PC-3 (cell line): ENCODE data around the gene ANO4. TPM values are rescaled to one million over a fixed set of nuclear protein-coding genes. Genes with fewer than 3 reads are reported as not detected.

Source experiments
- ATAC-seq: fragments of 200-7000 bp; cut with Tn5 transposase; 2 replicates; pipeline ENCODE4 v1.9.1; 2020; ENCODE audit warnings: mild to moderate bottlenecking, moderate library complexity
- BruUV-seq: library from RNA; stranded (reverse); fragments of 400-500 nt; replicated peaks from 2 replicates; lab custom pipeline; 2021; lab: Mats Ljungman, UMichigan
- CTCF ChIA-PET: fragments of 300-600 bp; sonication (Branson Sonifier 250); formaldehyde crosslinking; loops from one replicate; lab custom pipeline; 2022; ENCODE audit warnings: antibody characterized with exemption; lab: Charles Lee
- POLR2A ChIA-PET: fragments of 300-600 bp; sonication (Branson Sonifier 250); formaldehyde crosslinking; loops from one replicate; lab custom pipeline; 2022; ENCODE audit warnings: antibody characterized with exemption; ENCODE audit not compliant: unreplicated experiment; lab: Charles Lee
- DNase-seq: peaks from one replicate; pipeline ENCODE4 v3.0.0-alpha.2; 2015
- H2AFZ ChIP-seq: fragments of 300-600 bp; sonication (generic); 2 replicates; pipeline ENCODE4 v1.6.0; 2016; ENCODE audit warnings: antibody characterized with exemption, low read length
- H3F3A ChIP-seq: fragments of 300-600 bp; sonication (generic); one replicate; pipeline ENCODE4 v1.6.0; 2017; ENCODE audit warnings: antibody characterized with exemption, low read length, control low read depth, mild to moderate bottlenecking; ENCODE audit not compliant: unreplicated experiment
- H3K27ac ChIP-seq: fragments of 300-600 bp; sonication (generic); 2 replicates; pipeline ENCODE4 v1.5.1; 2016; ENCODE audit warnings: mild to moderate bottlenecking, low read length
- H3K27me3 ChIP-seq: fragments of 300-600 bp; sonication (generic); 2 replicates; pipeline ENCODE4 v1.6.1; 2016; ENCODE audit warnings: low read length, mixed read lengths
- H3K36me3 ChIP-seq: fragments of 300-600 bp; sonication (generic); 2 replicates; pipeline ENCODE4 v1.6.1; 2016; ENCODE audit warnings: low read depth, mixed run types, low read length, mixed read lengths
- H3K4me1 ChIP-seq: fragments of 300-600 bp; sonication (generic); 2 replicates; pipeline ENCODE4 v1.5.1; 2016; ENCODE audit warnings: low read length; ENCODE audit not compliant: insufficient read depth
- H3K4me2 ChIP-seq: fragments of 300-600 bp; sonication (generic); 2 replicates; pipeline ENCODE4 v1.6.0; 2016; ENCODE audit warnings: low read length
- H3K4me3 ChIP-seq: fragments of 300-600 bp; sonication (generic); 2 replicates; pipeline ENCODE4 v1.5.1; 2016; ENCODE audit warnings: mild to moderate bottlenecking, low read length, mixed read lengths
- H3K79me2 ChIP-seq: fragments of 300-600 bp; sonication (generic); 2 replicates; pipeline ENCODE4 v1.6.1; 2017; ENCODE audit warnings: low read length, mixed read lengths
- H3K9ac ChIP-seq: fragments of 300-600 bp; sonication (generic); 2 replicates; pipeline ENCODE4 v1.6.0; 2016; ENCODE audit warnings: mild to moderate bottlenecking, low read length
- H3K9me2 ChIP-seq: fragments of 300-600 bp; sonication (generic); replicated peaks from 2 replicates; pipeline ENCODE4 v1.6.1; 2016; ENCODE audit warnings: mixed run types, low read length, mixed read lengths
- H3K9me3 ChIP-seq: fragments of 300-600 bp; sonication (generic); 2 replicates; pipeline ENCODE4 v1.6.1; 2016; ENCODE audit warnings: low read length, mixed read lengths
- H4K20me1 ChIP-seq: fragments of 300-600 bp; sonication (generic); 2 replicates; pipeline ENCODE4 v1.6.1; 2016; ENCODE audit warnings: low read length, mixed read lengths
- EZH2 ChIP-seq: fragments of 300-600 bp; sonication (generic); IDR thresholded peaks from one replicate; pipeline ENCODE4 v1.6.1; 2017; ENCODE audit warnings: antibody characterized with exemption, mild to moderate bottlenecking, low read length; ENCODE audit not compliant: unreplicated experiment
- EZH2phosphoT487 ChIP-seq: fragments of 300-600 bp; sonication (generic); IDR thresholded peaks from 2 replicates; pipeline ENCODE4 v1.6.1; 2018; ENCODE audit warnings: mild to moderate bottlenecking, antibody characterized with exemption, low read length, borderline replicate concordance
- intact Hi-C: fragments of 100-400 bp; cut with micrococcal nuclease; formaldehyde crosslinking; loops from 2 replicates; pipeline ENCODE4 v1.9.0; 2023
- total RNA-seq: library from RNA; depleted of rRNA; stranded (reverse); fragments of >200 nt; gene quantifications from 2 replicates; pipeline ENCODE4 v1.2.3, GENCODE V29; 2014
- TF ChIP-seq, protein P1 (sequence below): fragments of 300-600 bp; sonication (generic); conservative IDR thresholded peaks from 2 replicates; pipeline ENCODE4 v1.5.1; 2017; ENCODE audit warnings: antibody characterized with exemption, low read depth, mild to moderate bottlenecking, low read length

The ANO4 gene
- total RNA-seq, 1 experiment from 2014 or later: not detected

DNA sequence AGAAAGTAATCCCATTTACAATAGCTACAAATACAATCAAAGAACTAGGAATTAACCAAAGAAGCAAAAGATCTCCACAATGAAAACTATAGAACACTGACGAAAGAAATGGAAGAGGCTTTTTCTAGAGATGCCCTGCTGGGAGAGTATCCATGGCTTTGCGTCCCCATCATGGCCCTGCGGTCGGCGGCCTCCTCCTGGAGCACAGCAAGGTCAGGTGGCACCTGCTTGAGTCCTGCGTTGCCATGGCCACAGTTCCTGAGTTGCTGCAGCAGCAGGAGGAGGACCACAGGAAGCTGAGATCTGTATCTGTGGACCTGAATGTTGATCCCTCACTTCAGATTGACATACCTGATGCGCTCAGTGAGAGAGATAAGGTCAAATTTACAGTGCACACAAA, 271.9 kb downstream of the ANO4 start:
- Histone ChIP-seq H3K9ac (no peak overlapping the region), H3F3A (no peaks in the 10 kb centered on the region), H3K4me1 (no peaks in the 10 kb centered on the region), H3K79me2 (no peaks in the 10 kb centered on the region), H3K9me3 (peaks cover 3% of the 10 kb centered on the region; the same call in 1 of the 2 replicates), H3K9me2 (no peaks in the 10 kb centered on the region), H3K27ac (no peak overlapping the region), H3K36me3 (no peaks in the 10 kb centered on the region), H3K4me3 (no peak overlapping the region), H3K4me2 (no peak overlapping the region), H2AFZ (no peak overlapping the region), H3K27me3 (peaks cover 2% of the 10 kb centered on the region; the same call in 1 of the 2 replicates), H4K20me1 (no peaks in the 10 kb centered on the region)
- no peak for TF ChIP-seq EZH2
- no peak for TF ChIP-seq EZH2phosphoT487
- TF ChIP-seq, protein P1, sequence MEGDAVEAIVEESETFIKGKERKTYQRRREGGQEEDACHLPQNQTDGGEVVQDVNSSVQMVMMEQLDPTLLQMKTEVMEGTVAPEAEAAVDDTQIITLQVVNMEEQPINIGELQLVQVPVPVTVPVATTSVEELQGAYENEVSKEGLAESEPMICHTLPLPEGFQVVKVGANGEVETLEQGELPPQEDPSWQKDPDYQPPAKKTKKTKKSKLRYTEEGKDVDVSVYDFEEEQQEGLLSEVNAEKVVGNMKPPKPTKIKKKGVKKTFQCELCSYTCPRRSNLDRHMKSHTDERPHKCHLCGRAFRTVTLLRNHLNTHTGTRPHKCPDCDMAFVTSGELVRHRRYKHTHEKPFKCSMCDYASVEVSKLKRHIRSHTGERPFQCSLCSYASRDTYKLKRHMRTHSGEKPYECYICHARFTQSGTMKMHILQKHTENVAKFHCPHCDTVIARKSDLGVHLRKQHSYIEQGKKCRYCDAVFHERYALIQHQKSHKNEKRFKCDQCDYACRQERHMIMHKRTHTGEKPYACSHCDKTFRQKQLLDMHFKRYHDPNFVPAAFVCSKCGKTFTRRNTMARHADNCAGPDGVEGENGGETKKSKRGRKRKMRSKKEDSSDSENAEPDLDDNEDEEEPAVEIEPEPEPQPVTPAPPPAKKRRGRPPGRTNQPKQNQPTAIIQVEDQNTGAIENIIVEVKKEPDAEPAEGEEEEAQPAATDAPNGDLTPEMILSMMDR: no peak
- ATAC-seq: no peak
- ChIA-PET CTCF (no interaction called here), POLR2A (no interaction called here)
- no TSS peak for BruUV-seq
- no peak for DNase-seq
- intact Hi-C loops: no loop called here

DNA sequence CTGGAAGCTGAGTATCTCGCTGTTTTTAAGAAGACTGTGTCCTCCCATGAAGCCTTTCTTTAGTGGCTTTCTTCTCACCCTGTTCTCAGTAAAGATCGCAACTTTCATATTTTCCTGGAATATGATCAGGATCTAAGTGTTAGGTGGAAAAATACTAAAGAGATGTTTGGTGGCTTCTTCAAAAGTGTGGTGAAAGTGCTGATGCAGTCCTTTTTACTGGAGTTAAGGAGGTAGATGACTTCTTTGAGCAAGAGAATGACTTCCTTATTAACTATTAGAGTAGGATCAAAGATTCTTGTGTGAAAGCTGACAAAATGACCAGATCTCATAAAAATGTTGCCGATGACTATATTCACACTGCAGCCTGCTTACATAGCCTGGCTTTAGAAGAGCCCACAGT, 273.8 kb downstream of the ANO4 start:
- H3K27me3 ChIP-seq: peaks cover 2% of the 10 kb centered on the region; the same call in 1 of the 2 replicates
- H3F3A ChIP-seq: no peaks in the 10 kb centered on the region
- peaks cover 3% of the 10 kb centered on the region; the same call in 1 of the 2 replicates for H3K9me3 ChIP-seq
- H3K4me1 ChIP-seq: no peaks in the 10 kb centered on the region
- intact Hi-C loops: no loop called here
- no peak overlapping the region for H2AFZ ChIP-seq
- no peak overlapping the region for H3K27ac ChIP-seq
- no peak overlapping the region for H3K9ac ChIP-seq
- DNase-seq (no peak), ATAC-seq (no peak)
- no peaks in the 10 kb centered on the region for H4K20me1 ChIP-seq
- no peak overlapping the region for H3K4me3 ChIP-seq
- ChIA-PET POLR2A (no interaction called here), CTCF (no interaction called here)
- no peaks in the 10 kb centered on the region for H3K9me2 ChIP-seq
- no peaks in the 10 kb centered on the region for H3K79me2 ChIP-seq
- no peaks in the 10 kb centered on the region for H3K36me3 ChIP-seq
- no TSS peak for BruUV-seq
- no peak overlapping the region for H3K4me2 ChIP-seq
- no peak for TF ChIP-seq EZH2
- TF ChIP-seq, protein P1: no peak
- TF ChIP-seq EZH2phosphoT487: no peak

DNA sequence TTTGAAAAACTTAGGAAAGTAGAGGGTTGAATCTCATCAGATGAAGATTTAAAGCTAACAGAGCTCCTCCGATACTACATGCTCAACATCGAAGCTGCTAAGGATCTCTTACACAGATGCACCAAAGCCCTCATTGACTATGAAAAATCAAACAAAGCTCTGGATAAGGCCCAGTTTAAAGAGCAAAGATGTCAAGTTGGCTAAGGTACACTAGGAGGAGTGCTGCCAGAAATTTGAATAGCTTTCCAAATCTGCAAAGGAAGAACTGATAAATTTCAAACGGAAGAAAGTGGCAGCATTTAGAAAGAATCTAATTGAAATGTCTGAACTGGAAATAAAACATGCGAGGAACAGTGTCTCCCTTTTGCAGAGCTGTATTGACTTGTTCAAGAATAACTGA, 274.3 kb downstream of the ANO4 start:
- H3K4me3 ChIP-seq: no peak overlapping the region
- ChIA-PET POLR2A (no interaction called here), CTCF (no interaction called here)
- no peak overlapping the region for H3K4me2 ChIP-seq
- no TSS peak for BruUV-seq
- no peaks in the 10 kb centered on the region for H3K36me3 ChIP-seq
- no peaks in the 10 kb centered on the region for H3K9me2 ChIP-seq
- no peak for DNase-seq
- TF ChIP-seq, protein P1: no peak
- TF ChIP-seq EZH2phosphoT487 (no peak), EZH2 (no peak)
- H3K4me1 ChIP-seq: no peaks in the 10 kb centered on the region
- H3K9me3 ChIP-seq: peaks cover 3% of the 10 kb centered on the region; the same call in 1 of the 2 replicates
- no peak overlapping the region for H2AFZ ChIP-seq
- no peak for ATAC-seq
- no peaks in the 10 kb centered on the region for H3F3A ChIP-seq
- H4K20me1 ChIP-seq: no peaks in the 10 kb centered on the region
- no peaks in the 10 kb centered on the region for H3K79me2 ChIP-seq
- H3K9ac ChIP-seq: no peak overlapping the region
- intact Hi-C loops: no loop called here
- peaks cover 2% of the 10 kb centered on the region; the same call in 1 of the 2 replicates for H3K27me3 ChIP-seq
- H3K27ac ChIP-seq: no peak overlapping the region
